Trophoblast cell (in vitro differentiated cells and primary cell): ENCODE results near the gene LRRC37B.
"Not testable (repeated sequence)": the region's sequence is repeated elsewhere in the genome, so short reads cannot be mapped to it uniquely, and the experiment has no call there.

Source experiments
- DNase-seq, 2 donors: peaks; one replicate each; pipeline ENCODE4 v3.0.0-alpha.2; 2016
- H2AFZ ChIP-seq: 2 replicates; pipeline ENCODE4 v1.6.1; 2013; ENCODE audit warnings: low read length, moderate library complexity, mild to moderate bottlenecking; ENCODE audit not compliant: insufficient read depth, poor library complexity
- H2AK5ac ChIP-seq: 2 replicates; pipeline ENCODE4 v1.6.1; 2013; ENCODE audit warnings: mild to moderate bottlenecking, low read length
- H2BK120ac ChIP-seq: 2 replicates; pipeline ENCODE4 v1.6.1; 2013; ENCODE audit warnings: low read length, mild to moderate bottlenecking, moderate library complexity; ENCODE audit not compliant: insufficient read depth, poor library complexity
- H2BK12ac ChIP-seq: 2 replicates; pipeline ENCODE4 v1.6.1; 2013; ENCODE audit warnings: mild to moderate bottlenecking, low read length, moderate library complexity
- H2BK5ac ChIP-seq: 2 replicates; pipeline ENCODE4 v1.6.1; 2013; ENCODE audit warnings: low read length, low read depth, moderate library complexity, mild to moderate bottlenecking; ENCODE audit not compliant: poor library complexity
- H3K14ac ChIP-seq: 2 replicates; pipeline ENCODE4 v1.6.1; 2013; ENCODE audit warnings: mild to moderate bottlenecking, low read length
- H3K18ac ChIP-seq: 2 replicates; pipeline ENCODE4 v1.6.1; 2013; ENCODE audit warnings: mild to moderate bottlenecking, low read length
- H3K23ac ChIP-seq: 2 replicates; pipeline ENCODE4 v1.6.1; 2013; ENCODE audit warnings: low read length
- H3K27ac ChIP-seq: 2 replicates; pipeline ENCODE4 v1.5.1; 2013; ENCODE audit warnings: low read depth, mild to moderate bottlenecking, inconsistent platforms, low read length, moderate library complexity
- H3K27me3 ChIP-seq: 2 replicates; pipeline ENCODE4 v1.6.1; 2013; ENCODE audit warnings: inconsistent platforms, mild to moderate bottlenecking, low read length, moderate library complexity; ENCODE audit not compliant: insufficient read depth
- H3K36me3 ChIP-seq, 2 experiments: 1 replicate in 1 of 2; 2 replicates in 1 of 2; pipeline ENCODE4 v1.6.1; 2013; ENCODE audit warnings: low read length in 2 of 2, mild to moderate bottlenecking in 2 of 2, moderate library complexity in 1 of 2; ENCODE audit not compliant: insufficient read depth in 2 of 2, control insufficient read depth in 1 of 2
- H3K4ac ChIP-seq: 2 replicates; pipeline ENCODE4 v1.6.1; 2013; ENCODE audit warnings: low read depth, mild to moderate bottlenecking, low read length, moderate library complexity
- H3K4me1 ChIP-seq, 2 experiments: 1 replicate in 1 of 2; 2 replicates in 1 of 2; pipeline ENCODE4 v1.6.1; 2013; ENCODE audit warnings: low read length in 2 of 2, mild to moderate bottlenecking in 2 of 2, moderate library complexity in 1 of 2; ENCODE audit not compliant: insufficient read depth in 2 of 2, control insufficient read depth in 1 of 2
- H3K4me2 ChIP-seq: 2 replicates; pipeline ENCODE4 v1.6.1; 2013; ENCODE audit warnings: inconsistent platforms, mild to moderate bottlenecking, low read length, moderate library complexity
- H3K4me3 ChIP-seq: 2 replicates; pipeline ENCODE4 v1.5.1; 2013; ENCODE audit warnings: mild to moderate bottlenecking, low read depth, low read length, inconsistent platforms
- H3K79me1 ChIP-seq: one replicate; pipeline ENCODE4 v1.6.1; 2013; ENCODE audit warnings: low read length
- H3K79me2 ChIP-seq: 2 replicates; pipeline ENCODE4 v1.6.1; 2013; ENCODE audit warnings: low read length, mild to moderate bottlenecking; ENCODE audit not compliant: control insufficient read depth, insufficient read depth, poor library complexity
- H3K9ac ChIP-seq: 2 replicates; pipeline ENCODE4 v1.6.1; 2013; ENCODE audit warnings: mild to moderate bottlenecking, low read length
- H3K9me3 ChIP-seq: 2 replicates; pipeline ENCODE4 v1.6.1; 2013; ENCODE audit warnings: low read depth, mild to moderate bottlenecking, control low read depth, inconsistent platforms, low read length; ENCODE audit not compliant: insufficient read depth
- H4K12ac ChIP-seq: 2 replicates; pipeline ENCODE4 v1.6.1; 2013; ENCODE audit warnings: low read depth, mild to moderate bottlenecking, low read length, moderate library complexity
- H4K8ac ChIP-seq: 2 replicates; pipeline ENCODE4 v1.6.1; 2013; ENCODE audit warnings: low read depth, mild to moderate bottlenecking, low read length, moderate library complexity
- H4K91ac ChIP-seq: one replicate; pipeline ENCODE4 v1.6.1; 2013; ENCODE audit warnings: low read depth, mild to moderate bottlenecking, low read length, moderate library complexity
- WGBS: extraction: QIAGEN DNeasy Blood & Tissue Kit; methylation state at CpG from one replicate; pipeline ENCODE4 v1.1.7; 2013; ENCODE audit warnings: missing lambda C conversion rate; ENCODE audit not compliant: insufficient read length, insufficient coverage; ENCODE audit errors: extremely low coverage; 5-methylcytosine and 5-hydroxymethylcytosine counted together

LRRC37B gene

DNA sequence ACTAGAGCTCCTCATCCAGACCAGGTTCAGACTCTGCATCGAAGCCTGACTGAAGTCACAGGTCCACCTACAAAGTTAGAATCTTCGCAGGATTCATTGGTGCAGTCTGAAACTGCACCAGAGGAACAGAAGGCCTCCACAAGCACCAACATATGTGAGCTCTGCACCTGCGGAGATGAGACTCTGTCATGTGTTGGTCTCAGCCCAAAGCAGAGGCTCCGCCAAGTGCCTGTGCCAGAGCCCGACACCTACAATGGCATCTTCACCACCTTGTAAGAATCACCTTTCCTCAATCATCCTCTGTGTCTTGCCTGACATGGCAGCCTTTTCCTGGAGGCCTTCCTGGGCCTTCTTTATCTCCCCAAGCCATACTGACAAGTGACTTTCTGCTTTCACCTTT lies 15.4 kb downstream of the LRRC37B start:
- H3K14ac ChIP-seq, H3K23ac ChIP-seq, H3K79me1 ChIP-seq, H2BK5ac ChIP-seq, H3K18ac ChIP-seq, DNase-seq, H3K27me3 ChIP-seq, H3K36me3 ChIP-seq, H4K8ac ChIP-seq, H3K4me3 ChIP-seq, H2AK5ac ChIP-seq, H3K4me1 ChIP-seq, H3K9ac ChIP-seq, H2BK120ac ChIP-seq, H3K4ac ChIP-seq, H3K9me3 ChIP-seq, H3K4me2 ChIP-seq, H4K91ac ChIP-seq, H2AFZ ChIP-seq, H3K79me2 ChIP-seq, H3K27ac ChIP-seq, H2BK12ac ChIP-seq, H4K12ac ChIP-seq: not testable (repeated sequence)
- WGBS = no CpG with 5 or more reads among the region's 5 CpGs

DNA sequence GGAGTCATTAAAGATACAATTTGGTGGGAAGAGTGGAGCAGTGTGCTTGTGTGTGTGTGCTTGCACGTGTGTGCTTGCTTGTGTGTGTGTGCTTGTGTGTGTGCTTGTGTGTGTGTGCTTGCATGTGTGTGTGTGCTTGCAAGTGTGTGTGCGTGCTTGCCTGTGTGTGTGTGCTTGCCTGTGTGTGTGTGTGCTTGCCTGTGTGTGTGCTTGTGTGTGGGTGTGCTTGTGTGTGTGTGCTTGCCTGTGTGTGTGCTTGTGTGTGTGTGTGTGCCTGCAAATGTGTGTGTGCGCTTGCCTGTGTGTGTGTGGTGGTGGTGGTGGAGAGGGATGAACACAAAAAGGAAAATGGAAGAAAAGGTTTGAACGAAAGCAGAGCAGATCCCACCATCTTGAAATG lies 20.1 kb downstream of the LRRC37B start:
- DNase-seq = not testable (repeated sequence)

DNA sequence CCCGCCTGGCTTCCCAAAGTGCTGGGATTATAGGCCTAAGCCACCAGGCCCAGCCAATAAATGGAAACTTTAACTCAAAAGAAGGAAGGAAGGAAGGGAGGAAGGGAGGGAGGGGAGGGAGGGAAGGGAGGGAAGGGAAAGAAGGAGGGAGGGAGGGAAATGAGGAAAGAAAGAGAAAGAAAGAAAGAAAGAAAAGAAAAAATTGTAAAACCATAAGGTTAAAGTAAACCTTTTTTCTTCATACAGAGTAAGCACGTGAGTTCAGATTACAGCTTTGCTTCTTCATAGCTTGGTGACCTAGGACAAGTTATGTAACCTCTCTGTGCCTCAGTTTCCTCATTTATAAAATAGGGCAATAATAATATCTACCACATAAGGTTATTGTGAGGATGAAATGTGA lies 26.0 kb downstream of the LRRC37B start:
- Histone ChIP-seq H2BK120ac (no peak overlapping the region), H2AFZ (no peak overlapping the region), H3K36me3 (peaks cover 7 to 9% of the 10 kb centered on the region in 2 experiments), H2BK5ac (no peak overlapping the region), H3K27me3 (no peaks in the 10 kb centered on the region), H4K91ac (no peak overlapping the region), H3K4me2 (no peak overlapping the region), H3K4me3 (no peak overlapping the region), H3K14ac (no peak overlapping the region), H2AK5ac (no peak overlapping the region), H4K12ac (no peak overlapping the region), H3K23ac (no peak overlapping the region), H3K4ac (no peak overlapping the region), H3K9ac (no peak overlapping the region), H4K8ac (no peak overlapping the region), H3K9me3 (no peaks in the 10 kb centered on the region), H3K4me1 (no peaks in the 10 kb centered on the region), H3K79me1 (no peaks in the 10 kb centered on the region), H3K27ac (no peak overlapping the region), H3K79me2 (no peaks in the 10 kb centered on the region), H2BK12ac (no peak overlapping the region), H3K18ac (no peak overlapping the region)
- DNase-seq = no peak
- WGBS = no CpG with 5 or more reads among the region's 2 CpGs

More for the DNA sequence above, 20.1 kb downstream of the LRRC37B start:
- not testable (repeated sequence) for H3K79me2 ChIP-seq, H4K91ac ChIP-seq, H3K9ac ChIP-seq, H3K14ac ChIP-seq, H3K4me1 ChIP-seq, H3K36me3 ChIP-seq, H2AFZ ChIP-seq, H3K27ac ChIP-seq, H3K4me2 ChIP-seq, H3K4ac ChIP-seq, H3K9me3 ChIP-seq, H2BK5ac ChIP-seq, H4K8ac ChIP-seq, H2BK120ac ChIP-seq, H3K27me3 ChIP-seq, H3K79me1 ChIP-seq, H2AK5ac ChIP-seq, H2BK12ac ChIP-seq, H4K12ac ChIP-seq
- Histone ChIP-seq H3K18ac (peak overlapping the region; percentile 51), H3K4me3 (peak overlapping the region; percentile 68), H3K23ac (peak overlapping the region; percentile 13)
- WGBS = no CpG with 5 or more reads among the region's 4 CpGs

DNA sequence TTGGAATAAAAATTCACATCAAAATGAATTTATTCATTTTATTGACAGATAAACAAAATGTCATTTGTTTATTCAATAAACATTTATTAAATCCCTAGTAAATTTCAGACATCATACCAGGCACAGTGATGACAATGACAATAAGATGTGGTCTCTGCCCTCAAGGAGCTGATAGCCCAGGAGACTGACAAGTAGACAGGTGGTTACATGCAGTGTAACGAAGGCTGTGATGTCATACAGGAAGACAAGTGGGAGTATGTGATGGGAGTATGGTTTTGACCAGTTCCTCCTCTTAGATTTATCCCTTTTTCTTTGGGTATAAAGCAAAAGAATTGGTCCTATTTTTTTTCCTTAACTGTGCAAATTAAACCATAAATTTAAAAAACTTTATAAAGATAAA lies 26.6 kb downstream of the LRRC37B start:
- H3K9ac ChIP-seq = not testable (repeated sequence)

More for the DNA sequence above, 26.6 kb downstream of the LRRC37B start:
- DNase-seq, H4K12ac ChIP-seq, H3K23ac ChIP-seq, H2AK5ac ChIP-seq, H3K27ac ChIP-seq, H3K14ac ChIP-seq, H3K4me2 ChIP-seq, H2BK12ac ChIP-seq, H3K27me3 ChIP-seq, H3K79me1 ChIP-seq, H2BK5ac ChIP-seq, H3K79me2 ChIP-seq, H2BK120ac ChIP-seq, H3K9me3 ChIP-seq, H2AFZ ChIP-seq, H4K8ac ChIP-seq, H3K36me3 ChIP-seq, H4K91ac ChIP-seq, H3K4ac ChIP-seq, H3K18ac ChIP-seq, H3K4me1 ChIP-seq, H3K4me3 ChIP-seq: not testable (repeated sequence)
- no CpG with 5 or more reads among the region's 1 CpG for WGBS
